HL-60/S4 treated with retinoic acid at 250 ng/mL for 4 days and 3 days (cell line): Measurements from ENCODE around the gene CCDC3.
"Not testable (repeated sequence)": the region's sequence is repeated elsewhere in the genome, so short reads cannot be mapped to it uniquely, and the experiment has no call there.

ENCODE experiments used
- in situ Hi-C: fragments of 300-500 bp; cut with MboI; formaldehyde crosslinking; loops from 2 replicates; pipeline ENCODE4 v1.7.0; 2022; ENCODE audit warnings: low sequenced_read_pairs

Gene CCDC3

DNA sequence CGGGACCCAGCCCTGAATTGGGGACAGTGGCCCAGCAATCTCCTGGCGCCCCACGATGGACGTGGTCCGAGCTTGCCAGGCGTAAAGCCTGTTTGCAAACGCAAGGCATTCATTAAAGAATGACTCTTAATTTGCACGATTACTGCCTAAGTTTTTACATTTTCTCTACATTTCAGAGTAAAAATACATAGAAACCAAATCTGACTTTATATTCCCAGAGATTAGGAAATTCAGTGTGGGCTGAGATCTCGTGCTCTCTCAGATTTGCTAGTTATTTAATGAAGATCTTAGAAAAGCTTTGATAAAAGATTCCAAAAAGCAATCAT lies 337 bp upstream of the CCDC3 start:
- in situ Hi-C loops = no loop called here

GRCh38 chr10:13000431-13000830 lies 1.1 kb downstream of the CCDC3 start:
- in situ Hi-C loops = no loop called here

DNA sequence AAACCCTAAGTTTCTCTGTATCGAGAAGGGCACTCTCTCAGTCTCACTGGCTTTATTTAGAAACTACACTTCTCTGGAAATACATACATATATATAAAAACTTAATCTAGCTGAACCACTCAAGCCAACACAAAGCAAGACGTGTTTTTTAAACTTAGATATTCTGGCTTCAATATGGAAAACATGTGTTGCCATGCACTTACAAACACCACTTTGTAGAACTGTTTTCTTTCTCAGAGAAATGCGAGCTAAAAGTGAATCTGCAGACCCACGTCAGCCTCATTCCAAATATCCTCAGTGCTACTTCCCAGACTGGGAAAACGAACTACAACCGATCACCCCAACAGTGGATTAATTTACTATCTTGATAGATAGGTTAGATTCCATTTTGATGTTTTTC lies 1.7 kb downstream of the CCDC3 start:
- in situ Hi-C loops = no loop called here

- in situ Hi-C loops = no loop called here
Observed at GRCh38 chr10:12995425-12995861, 6.1 kb downstream of the CCDC3 start.

- in situ Hi-C loops = no loop called here
Observed at GRCh38 chr10:12993595-12993994, 7.9 kb downstream of the CCDC3 start.

DNA sequence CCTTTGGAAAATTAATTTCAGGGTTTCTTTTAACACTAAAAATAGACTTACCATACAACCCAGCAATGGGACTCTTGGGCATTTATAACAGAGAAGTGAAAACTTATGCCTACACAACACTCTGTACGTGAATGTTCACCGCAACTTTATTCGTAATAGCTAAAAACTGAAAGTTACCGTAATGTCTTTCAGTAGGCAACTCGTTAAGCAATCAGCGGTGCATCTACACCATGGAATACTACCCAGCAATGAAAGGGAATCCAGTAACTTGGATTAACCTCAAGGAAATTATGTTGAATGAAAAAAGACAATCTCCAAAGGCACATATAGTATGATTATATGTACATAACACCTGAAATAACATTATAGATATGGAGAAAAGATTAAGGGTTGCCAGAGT lies 16.2 kb downstream of the CCDC3 start:
- in situ Hi-C loops = no loop called here

DNA sequence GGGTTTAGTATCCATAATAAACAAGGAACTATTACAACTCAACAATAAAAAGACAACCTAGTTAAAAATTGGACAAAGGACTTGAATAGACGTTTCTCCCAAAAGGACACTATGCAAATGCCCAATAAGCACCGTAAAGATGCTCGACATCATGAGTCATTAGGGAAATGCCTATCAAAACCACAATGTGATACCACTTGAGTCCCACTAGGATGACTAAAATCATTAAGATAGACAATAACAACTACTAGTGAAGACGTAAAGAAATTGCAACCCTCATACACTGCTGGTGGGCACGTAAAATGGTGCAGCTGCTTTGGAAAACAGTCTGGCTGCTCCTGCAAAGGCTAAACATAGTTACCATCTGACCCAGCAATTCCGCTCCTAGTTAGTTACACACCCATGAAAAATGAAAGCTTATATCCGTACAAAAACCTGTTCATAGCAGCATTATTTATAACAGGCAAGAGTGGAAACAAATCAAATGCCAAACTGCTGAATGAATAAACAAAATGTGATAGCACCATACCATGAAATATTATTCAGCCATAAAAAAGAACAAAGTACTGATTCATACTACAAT lies 17.3 kb downstream of the CCDC3 start:
- in situ Hi-C loops = no loop called here

DNA sequence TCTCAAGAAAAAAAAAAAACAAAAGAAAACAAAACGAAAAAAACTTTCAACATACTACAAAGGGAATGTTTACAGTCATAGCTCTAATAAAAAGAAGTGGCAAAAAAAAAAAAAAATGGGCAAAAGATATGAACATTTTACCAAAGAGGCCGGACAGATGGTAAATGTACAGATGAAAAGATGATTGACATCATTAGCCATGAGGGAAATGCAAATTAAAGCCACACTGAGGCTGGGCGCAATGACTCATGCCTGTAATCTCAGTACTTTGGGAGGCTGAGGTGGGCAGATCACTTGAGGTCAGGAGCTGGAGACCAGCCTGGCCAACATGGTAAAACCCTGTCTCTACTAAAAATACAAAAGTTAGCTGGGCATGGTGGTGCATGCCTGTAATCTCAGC lies 17.9 kb downstream of the CCDC3 start:
- in situ Hi-C loops = not testable (repeated sequence)

GRCh38 chr10:12981570-12981969 lies 19.9 kb downstream of the CCDC3 start:
- in situ Hi-C loops = no loop called here

GRCh38 chr10:12980713-12981306 lies 20.7 kb downstream of the CCDC3 start:
- in situ Hi-C loops = no loop called here

DNA sequence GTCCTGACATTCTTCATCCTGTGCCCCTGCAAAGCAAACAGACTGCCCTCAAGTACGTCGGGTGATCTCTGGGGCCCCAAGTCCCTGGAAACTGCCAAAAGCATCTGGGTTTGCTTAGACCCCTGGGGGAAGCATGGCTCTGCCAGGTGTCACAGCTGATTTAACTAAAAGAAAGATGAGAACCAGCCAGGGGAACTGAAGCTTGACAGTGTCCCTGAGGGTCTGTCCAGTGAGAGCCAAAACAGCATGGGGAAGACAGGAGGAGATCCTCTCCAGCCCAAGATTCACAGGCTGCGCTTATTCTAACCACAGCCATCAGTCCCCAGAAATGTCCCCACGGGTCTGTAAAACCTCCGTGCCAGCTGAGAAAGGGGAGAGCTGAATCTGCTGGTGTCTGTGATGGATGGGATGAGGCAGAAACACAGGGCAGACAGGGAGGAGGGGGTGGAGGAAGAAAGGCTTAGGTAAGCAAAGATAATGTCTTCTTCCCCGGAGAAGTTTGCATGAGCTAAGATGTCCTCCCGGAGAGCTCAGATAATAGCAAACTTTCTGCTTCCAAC lies 21.3 kb downstream of the CCDC3 start:
- in situ Hi-C loops = no loop called here

- in situ Hi-C loops = no loop called here
Observed at GRCh38 chr10:12978891-12979290, 22.6 kb downstream of the CCDC3 start.

GRCh38 chr10:12975906-12976305 lies 25.6 kb downstream of the CCDC3 start:
- in situ Hi-C loops = no loop called here

DNA sequence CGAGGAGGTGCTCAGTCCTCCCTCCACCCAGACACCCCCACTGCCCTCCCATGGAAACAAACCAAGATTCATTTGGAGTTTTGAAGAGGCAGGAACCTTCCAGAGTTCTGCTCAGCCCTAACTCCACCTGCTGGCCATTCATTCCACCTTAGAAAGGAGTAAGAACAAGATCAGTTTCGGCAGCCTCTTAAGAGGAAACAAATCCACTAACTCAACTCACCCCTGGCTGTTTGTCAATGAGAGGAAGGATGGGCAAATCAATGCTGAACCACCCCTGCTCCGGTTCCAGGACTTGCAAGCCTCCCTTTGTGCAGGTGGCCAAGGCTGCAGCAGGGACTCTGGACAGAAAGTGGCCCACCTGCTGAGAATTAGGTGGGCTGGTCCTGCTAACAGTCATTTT lies 26.2 kb downstream of the CCDC3 start:
- in situ Hi-C loops = no loop called here

- in situ Hi-C loops = no loop called here
Observed at GRCh38 chr10:12974491-12975199, 26.9 kb downstream of the CCDC3 start.

GRCh38 chr10:12974078-12974477 lies 27.4 kb downstream of the CCDC3 start:
- in situ Hi-C loops = no loop called here

DNA sequence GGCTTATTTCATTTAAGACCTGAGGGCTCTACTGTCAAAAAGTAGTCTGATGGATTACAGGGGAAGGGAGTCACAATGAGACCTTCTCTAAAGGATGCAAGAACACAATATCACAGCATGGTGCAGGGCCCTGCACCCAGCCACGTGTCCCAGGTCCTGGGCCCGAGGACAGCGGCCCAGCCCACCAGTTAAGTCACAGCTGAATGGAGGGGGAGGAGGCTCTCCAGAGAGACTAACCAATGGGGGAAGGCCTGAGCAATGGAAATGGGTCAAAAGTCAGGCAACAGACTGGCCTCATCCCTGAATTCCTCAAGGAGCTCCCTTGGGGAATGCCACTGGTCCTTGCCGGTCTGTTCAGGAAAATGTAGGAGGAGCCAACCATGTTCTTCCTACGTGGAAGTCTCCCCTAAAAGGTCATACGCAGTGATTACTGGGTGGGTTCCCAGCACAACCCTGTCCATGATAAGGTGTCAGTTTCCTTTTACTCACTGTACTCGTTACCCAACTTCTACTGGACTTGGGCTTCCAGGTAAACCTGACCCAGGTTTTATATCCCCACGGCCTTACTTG lies 28.3 kb downstream of the CCDC3 start:
- in situ Hi-C loops = no loop called here

DNA sequence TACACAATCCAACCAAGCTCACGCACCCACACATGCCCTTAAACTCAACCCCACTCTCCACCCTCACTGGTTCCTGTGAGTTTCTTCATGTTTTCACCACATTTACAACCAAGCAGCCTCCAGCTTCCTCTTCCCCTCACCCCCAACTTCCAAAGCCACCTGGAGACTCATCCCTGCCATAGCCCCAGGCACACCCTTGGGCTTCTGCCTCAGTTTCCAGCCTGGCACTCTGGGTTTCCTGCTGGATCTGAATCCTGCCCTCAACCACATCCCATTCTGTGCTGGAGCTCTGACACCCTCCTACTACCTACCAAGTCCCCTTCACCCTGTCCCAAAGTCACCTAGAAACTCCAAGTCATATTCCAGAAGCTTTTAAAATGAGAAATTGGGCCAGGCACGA lies 29.4 kb downstream of the CCDC3 start:
- in situ Hi-C loops = no loop called here

GRCh38 chr10:12971001-12971788 lies 30.3 kb downstream of the CCDC3 start:
- in situ Hi-C loops = no loop called here

DNA sequence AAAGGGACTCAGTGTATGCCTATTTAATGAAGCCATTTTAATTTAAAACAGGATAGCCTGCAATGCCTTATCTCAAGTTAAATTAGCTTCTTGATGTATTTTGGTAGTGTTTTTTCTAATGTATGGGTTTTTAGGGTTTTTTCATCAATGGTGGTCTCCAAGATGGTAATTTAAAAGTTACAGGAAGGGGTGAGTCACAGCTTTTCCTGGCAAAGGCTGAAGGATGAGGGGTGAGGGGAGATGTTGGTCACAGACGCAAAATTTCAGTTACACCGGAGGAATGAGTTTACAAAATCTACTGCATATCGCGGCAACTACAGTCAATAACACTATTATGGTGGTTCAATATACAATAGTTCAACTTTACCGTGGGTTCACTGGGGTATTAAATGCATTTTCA lies 31.6 kb downstream of the CCDC3 start:
- in situ Hi-C loops = no loop called here

- in situ Hi-C loops = no loop called here
Observed at GRCh38 chr10:12966067-12966466, 35.4 kb downstream of the CCDC3 start.
